HepG2 (cell line): ENCODE results near the gene OSBPL9. TPM values are rescaled to one million over a fixed set of nuclear protein-coding genes. Genes with fewer than 3 reads are reported as not detected.

Experiments used
- ATAC-seq: fragments of 200-7000 bp; cut with Tn5 transposase; 3 replicates; pipeline ENCODE4 v1.9.1; 2020; ENCODE audit warnings: mild to moderate bottlenecking, moderate library complexity
- BruUV-seq: library from RNA; stranded (reverse); fragments of 400-500 nt; replicated peaks from 2 replicates; lab custom pipeline; 2021; lab: Mats Ljungman, UMichigan
- CTCF ChIA-PET: fragments of 300-600 bp; formaldehyde crosslinking; extraction: SDS; loops from one replicate; lab custom pipeline; 2021; ENCODE audit warnings: low total read pairs, inconsistent platforms, low intra/inter-chr PET ratio; lab: Yijun Ruan, JAX
- POLR2A ChIA-PET: fragments of 350-600 bp; sonication (Branson Sonifier 250); formaldehyde crosslinking; loops from one replicate; lab custom pipeline; 2020; ENCODE audit warnings: antibody characterized with exemption, inconsistent platforms; lab: Yijun Ruan, JAX
- DNase-seq: peaks from one replicate; pipeline ENCODE4 v3.0.0-alpha.2; 2015; ENCODE audit warnings: low spot score
- FAIRE-seq: peaks from 3 replicates; lab custom pipeline; 2011; peaks lifted over from hg19 to GRCh38; lab: Jason Lieb, UNC
- H2AFZ ChIP-seq: one replicate; pipeline ENCODE4 v1.6.1; 2011; ENCODE audit warnings: low read length, inconsistent platforms
- H3K27ac ChIP-seq: fragments of 300-600 bp; 3 replicates; pipeline ENCODE4 v1.8.0; 2011; ENCODE audit warnings: mixed run types, mild to moderate bottlenecking, mixed read lengths, low read length, inconsistent platforms; ENCODE audit not compliant: insufficient read depth; ENCODE audit errors: extremely low read length
- H3K27me3 ChIP-seq, 2 experiments: fragments of 200-600 bp in 1 of 2; 2 replicates in 1 of 2; 3 replicates in 1 of 2; pipeline versions ENCODE4 v1.6.0 to v1.8.0; 2011; ENCODE audit warnings: low read length in 2 of 2, mild to moderate bottlenecking in 2 of 2, moderate library complexity in 2 of 2, inconsistent platforms in 1 of 2; ENCODE audit not compliant: insufficient read depth in 2 of 2, control insufficient read depth in 1 of 2
- H3K36me3 ChIP-seq, 2 experiments: fragments of 200-600 bp in 1 of 2; replicated peaks in 1 of 2; 2 replicates in 1 of 2; 3 replicates in 1 of 2; pipeline versions ENCODE4 v1.5.1 to v1.8.0; 2011; ENCODE audit warnings: low read length in 2 of 2, inconsistent platforms in 1 of 2; ENCODE audit not compliant: insufficient read depth in 2 of 2, control insufficient read depth in 1 of 2
- H3K4me1 ChIP-seq: 2 replicates; pipeline ENCODE4 v1.5.1; 2012; ENCODE audit warnings: low read length, inconsistent platforms; ENCODE audit not compliant: insufficient read depth
- H3K4me2 ChIP-seq: 2 replicates; pipeline ENCODE4 v1.6.0; 2011; ENCODE audit warnings: low read depth, low read length, inconsistent platforms
- H3K4me3 ChIP-seq, 3 experiments: fragments of 200-600 bp in 1 of 3; sonication (generic), shearing (Covaris generic) in 1 of 3; replicated peaks in 1 of 3; 2 replicates each; pipeline ENCODE4 v1.5.1; 2011 to 2016; ENCODE audit warnings: low read length in 3 of 3, inconsistent platforms in 2 of 3, low read depth in 2 of 3, mild to moderate bottlenecking in 2 of 3, control low read depth in 1 of 3, mixed read lengths in 1 of 3; ENCODE audit not compliant: insufficient read depth in 1 of 3
- H3K79me2 ChIP-seq: one replicate; pipeline ENCODE4 v1.6.1; 2011; ENCODE audit warnings: low read length, inconsistent platforms; ENCODE audit not compliant: insufficient read depth
- H3K9ac ChIP-seq: 2 replicates; pipeline ENCODE4 v1.6.0; 2011; ENCODE audit warnings: mild to moderate bottlenecking, low read depth, low read length, inconsistent platforms; ENCODE audit not compliant: insufficient read depth
- H3K9me3 ChIP-seq: 2 replicates; pipeline ENCODE4 v1.5.1; 2012; ENCODE audit warnings: mild to moderate bottlenecking, low read length
- H4K20me1 ChIP-seq: 2 replicates; pipeline ENCODE4 v1.6.0; 2011; ENCODE audit warnings: inconsistent platforms, mild to moderate bottlenecking, low read length, moderate library complexity; ENCODE audit not compliant: insufficient read depth
- SNAPC4 ChIP-seq: sonication (generic); formaldehyde crosslinking; IDR thresholded peaks from 2 replicates; pipeline ENCODE4 v1.4.0; 2020; ENCODE audit warnings: mild to moderate bottlenecking, missing genetic modification reagents
- ZBTB49 ChIP-seq: sonication (generic); formaldehyde crosslinking; IDR thresholded peaks from 2 replicates; pipeline ENCODE4 v1.4.0; 2020; ENCODE audit warnings: missing genetic modification reagents, borderline replicate concordance
- ZFAT ChIP-seq: sonication (generic); formaldehyde crosslinking; conservative IDR thresholded peaks from 2 replicates; pipeline ENCODE4 v1.8.1; 2023; ENCODE audit warnings: missing genetic modification reagents, inconsistent platforms
- WGBS: methylation state at CpG from one replicate; pipeline ENCODE4 v1.1.6; 2017; ENCODE audit warnings: low lambda C conversion rate; 5-methylcytosine and 5-hydroxymethylcytosine counted together
- in situ Hi-C: cut with HindIII; loops from 2 replicates; pipeline ENCODE4 v1.10.0; 2017; ENCODE audit warnings: low pct_unique_long_range_greater_than_20kb; ENCODE audit not compliant: extremely low pct_ligation_motif_present
- intact Hi-C: fragments of 100-400 bp; cut with micrococcal nuclease; formaldehyde crosslinking; loops from one replicate; pipeline ENCODE4 v1.10.0; 2022; ENCODE audit not compliant: unreplicated experiment
- polyA plus RNA-seq, 8 experiments: library from polyadenylated mRNA; depleted of rRNA in 3 of 8; stranded (reverse) in 7 of 8; unstranded in 1 of 8; fragments of >200 nt; fragmentation: Illumina TruSeq in 4 of 8; extraction: Trizol in 4 of 8; gene quantifications; 2 replicates each; pipeline versions ENCODE4 v1.2.1 to v1.2.3, GENCODE V29; 2011 to 2016; ENCODE audit warnings: low read depth in 4 of 8, missing spikeins in 1 of 8, mixed read lengths in 1 of 8; ENCODE audit not compliant: insufficient read depth in 1 of 8
- total RNA-seq, 5 experiments: library from RNA; depleted of rRNA; stranded (reverse); fragments of >200 nt; fragmentation: Illumina TruSeq; extraction: Trizol; gene quantifications; 2 replicates each; pipeline ENCODE4 v1.2.3, GENCODE V29; 2016; ENCODE audit warnings: low read depth in 1 of 5

The OSBPL9 gene
- total and polyA plus RNA-seq, 2 of the 13 experiments (the other 11 are each of a cell fraction or from before 2014, with no cell fraction given) = 83.6 to 142 TPM

- CTCF ChIA-PET = no interaction called here
Observed at GRCh38 chr1:51642739-51643142, 25.8 kb downstream of the OSBPL9 start.

More at GRCh38 chr1:51642739-51643142, 25.8 kb downstream of the OSBPL9 start:
- H3K4me2 ChIP-seq = no peak overlapping the region
- POLR2A ChIA-PET = no interaction called here
- ATAC-seq (no peak), DNase-seq (no peak), FAIRE-seq (no peak)
- H3K9me3 ChIP-seq = peaks cover 5% of the 10 kb centered on the region; the same call in 1 of the 2 replicates
- BruUV-seq = no TSS peak
- H4K20me1 ChIP-seq = peaks cover 1% of the 10 kb centered on the region; the same call in 1 of the 2 replicates
- peaks cover 20% of the 10 kb centered on the region for H3K79me2 ChIP-seq
- H3K4me1 ChIP-seq = peaks cover 21% of the 10 kb centered on the region
- H3K9ac ChIP-seq = no peak overlapping the region
- no peaks in the 10 kb centered on the region for H3K27me3 ChIP-seq
- no peak overlapping the region for H2AFZ ChIP-seq
- TF ChIP-seq ZFAT (CRISPR knock-in tag) = no peak
- no peak for TF ChIP-seq ZBTB49 (CRISPR knock-in tag)
- TF ChIP-seq SNAPC4 = no peak
- TF ChIP-seq, all 625 proteins: peak for 0
- no peak overlapping the region for H3K27ac ChIP-seq
- no peaks in the 10 kb centered on the region for H3K36me3 ChIP-seq
- 100% methylated on average over 1 of the region's 1 CpG for WGBS
- in situ Hi-C loops (no loop called here), intact Hi-C loops (no loop called here)
- H3K4me3 ChIP-seq = no peak overlapping the region
